A673 (cell line): ENCODE results near the gene SP6.

Experiments
- EZH2 ChIP-seq: fragments of 200-600 bp; sonication (generic); IDR thresholded peaks from 2 replicates; pipeline ENCODE4 v1.6.1; 2017; ENCODE audit warnings: borderline replicate concordance, low read depth, mild to moderate bottlenecking, mixed read lengths, antibody characterized with exemption, low read length; ENCODE audit not compliant: poor library complexity, severe bottlenecking
- TF ChIP-seq, protein P1 (sequence below): fragments of 300-800, 200-600 bp; sonication (generic); conservative IDR thresholded peaks from 2 replicates; pipeline ENCODE4 v1.5.1; 2017; ENCODE audit warnings: low read depth, mild to moderate bottlenecking, antibody characterized with exemption, low read length, moderate library complexity, mixed read lengths

DNA sequence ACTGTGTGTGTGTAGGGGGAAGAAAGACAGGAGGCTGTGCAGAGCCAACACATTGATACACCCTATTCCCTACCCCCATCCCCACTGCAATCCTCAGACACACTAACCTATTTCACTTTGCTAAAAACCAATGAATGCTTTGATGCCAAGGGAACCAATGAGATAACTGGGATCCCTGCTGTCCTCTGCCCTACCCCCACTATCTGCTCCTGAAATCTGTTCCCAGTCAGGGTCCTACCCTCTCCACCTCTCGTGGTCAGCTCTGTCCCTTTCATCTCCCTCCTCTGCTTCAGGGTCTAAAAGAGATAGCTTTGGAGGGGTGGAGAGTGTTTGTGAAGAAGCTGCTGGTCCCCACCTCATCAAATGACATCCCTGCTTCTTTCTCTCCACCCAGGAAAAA lies 19.1 kb upstream of the SP6 start:
- TF ChIP-seq, protein P1, sequence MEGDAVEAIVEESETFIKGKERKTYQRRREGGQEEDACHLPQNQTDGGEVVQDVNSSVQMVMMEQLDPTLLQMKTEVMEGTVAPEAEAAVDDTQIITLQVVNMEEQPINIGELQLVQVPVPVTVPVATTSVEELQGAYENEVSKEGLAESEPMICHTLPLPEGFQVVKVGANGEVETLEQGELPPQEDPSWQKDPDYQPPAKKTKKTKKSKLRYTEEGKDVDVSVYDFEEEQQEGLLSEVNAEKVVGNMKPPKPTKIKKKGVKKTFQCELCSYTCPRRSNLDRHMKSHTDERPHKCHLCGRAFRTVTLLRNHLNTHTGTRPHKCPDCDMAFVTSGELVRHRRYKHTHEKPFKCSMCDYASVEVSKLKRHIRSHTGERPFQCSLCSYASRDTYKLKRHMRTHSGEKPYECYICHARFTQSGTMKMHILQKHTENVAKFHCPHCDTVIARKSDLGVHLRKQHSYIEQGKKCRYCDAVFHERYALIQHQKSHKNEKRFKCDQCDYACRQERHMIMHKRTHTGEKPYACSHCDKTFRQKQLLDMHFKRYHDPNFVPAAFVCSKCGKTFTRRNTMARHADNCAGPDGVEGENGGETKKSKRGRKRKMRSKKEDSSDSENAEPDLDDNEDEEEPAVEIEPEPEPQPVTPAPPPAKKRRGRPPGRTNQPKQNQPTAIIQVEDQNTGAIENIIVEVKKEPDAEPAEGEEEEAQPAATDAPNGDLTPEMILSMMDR = no peak
- TF ChIP-seq EZH2 = no peak
